Activated CD4-positive, alpha-beta T cell treated with anti-CD3 and anti-CD28 coated beads, Interleukin-2, amount 50 U/mL, for 24 hours (primary cell): Measurements from ENCODE around the gene FOCAD.
A peak's percentile ranks its signal among the peaks of the same experiment; 100 is the strongest.

Experiments used
- DNase-seq, 2 donors: peaks; one replicate each; pipeline ENCODE4 v3.0.0-alpha.2; 2020; ENCODE audit warnings: low read depth in 1 of 2, low spot score in 1 of 2

The FOCAD gene

DNA sequence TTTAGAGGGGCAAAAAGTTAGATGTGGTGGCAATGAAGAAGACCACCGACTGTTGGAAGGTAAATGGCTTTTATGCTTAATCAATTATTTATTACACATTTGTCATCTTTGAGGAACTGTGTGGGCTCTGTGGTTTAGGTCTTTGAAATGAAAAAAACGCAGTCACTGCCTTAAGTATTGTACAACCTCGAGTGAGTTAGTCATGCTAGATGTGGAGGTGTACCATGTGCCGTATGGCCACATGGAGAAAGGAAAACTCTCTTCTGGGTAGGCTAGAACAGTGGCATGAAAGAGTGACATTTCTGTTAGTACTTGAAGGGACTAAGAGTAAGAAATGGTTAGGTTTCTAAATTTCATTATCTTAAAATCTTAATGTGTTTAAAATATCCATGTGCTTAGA is 181.3 kb downstream of the FOCAD start:
- DNase-seq: no peak

DNA sequence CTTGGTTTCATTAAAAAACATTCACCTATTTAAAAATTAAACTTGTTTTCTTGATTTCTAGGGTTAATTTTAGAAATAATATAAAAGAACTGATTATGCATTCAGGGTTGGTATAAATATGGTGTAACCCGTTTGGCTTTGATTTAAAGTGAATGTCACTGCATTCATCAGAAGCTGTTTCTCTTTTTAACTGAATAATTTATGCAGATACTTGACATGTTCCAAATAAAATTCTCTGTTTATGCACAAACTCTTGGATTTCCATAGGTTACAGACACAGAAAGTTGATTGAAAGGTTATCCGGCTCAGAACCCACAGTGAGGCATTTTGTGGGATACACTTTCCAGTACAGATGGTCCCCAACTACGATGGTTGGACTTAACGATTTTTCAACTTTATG is 186.1 kb downstream of the FOCAD start:
- DNase-seq: no peak

DNA sequence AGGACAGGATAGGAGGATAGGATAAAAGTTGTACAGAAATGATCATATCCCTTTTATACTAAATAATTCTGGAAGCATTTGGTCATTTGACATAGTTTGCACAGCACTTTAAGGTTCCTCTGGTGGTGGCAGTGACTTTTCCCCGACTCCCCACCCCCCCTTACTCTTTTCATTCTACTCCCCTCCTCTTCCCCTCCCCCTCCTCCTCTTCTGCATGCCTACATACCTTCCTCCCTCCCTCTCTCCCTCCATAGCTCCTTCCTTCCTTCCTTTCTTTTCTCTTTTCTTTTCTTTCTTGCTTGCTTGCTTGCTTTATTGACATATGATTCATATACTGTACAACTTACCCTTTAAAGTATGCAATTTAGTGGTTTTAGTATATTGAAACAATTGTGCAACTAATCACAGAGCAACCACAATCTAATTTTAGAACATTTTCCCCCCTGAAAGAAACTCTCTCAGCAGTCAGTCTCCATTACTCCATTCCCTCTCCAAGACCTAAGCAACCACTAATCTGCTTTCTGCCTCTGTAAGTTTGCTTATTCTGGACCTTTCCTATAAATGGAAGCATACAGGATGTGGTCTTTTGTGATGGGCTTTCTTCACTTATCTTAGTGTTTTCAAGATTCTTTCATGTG is 188.4 kb downstream of the FOCAD start:
- DNase-seq: no peak

DNA sequence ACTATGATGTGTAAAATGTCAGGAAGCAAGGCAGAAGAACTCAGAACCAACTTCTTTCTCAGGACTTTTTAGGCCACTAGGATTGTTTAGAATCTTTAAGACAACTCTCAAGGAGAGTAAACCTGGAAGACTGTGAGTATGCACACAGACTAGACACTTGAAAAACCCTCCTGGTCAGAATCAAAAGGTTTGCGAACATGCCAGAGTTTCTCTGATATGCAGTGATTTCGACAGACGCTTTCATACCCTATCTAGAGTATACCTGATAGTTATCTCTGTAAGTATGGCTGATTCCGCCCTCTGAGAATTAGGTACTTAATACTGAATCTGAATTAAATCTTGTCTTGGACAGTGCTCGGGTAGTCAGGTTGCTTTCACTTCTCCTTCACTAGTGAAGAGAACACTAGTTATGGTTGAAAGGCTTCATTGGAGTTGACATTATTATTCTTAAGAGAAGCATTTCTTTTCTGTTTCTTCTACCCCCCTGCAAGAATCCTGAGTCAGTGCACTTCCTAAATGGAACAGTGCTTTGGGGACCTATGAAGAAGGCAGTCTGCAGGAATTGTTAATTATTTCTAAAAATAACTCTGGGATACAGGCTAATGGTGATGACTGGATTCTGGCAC is 189.3 kb downstream of the FOCAD start:
- DNase-seq: no peak

DNA sequence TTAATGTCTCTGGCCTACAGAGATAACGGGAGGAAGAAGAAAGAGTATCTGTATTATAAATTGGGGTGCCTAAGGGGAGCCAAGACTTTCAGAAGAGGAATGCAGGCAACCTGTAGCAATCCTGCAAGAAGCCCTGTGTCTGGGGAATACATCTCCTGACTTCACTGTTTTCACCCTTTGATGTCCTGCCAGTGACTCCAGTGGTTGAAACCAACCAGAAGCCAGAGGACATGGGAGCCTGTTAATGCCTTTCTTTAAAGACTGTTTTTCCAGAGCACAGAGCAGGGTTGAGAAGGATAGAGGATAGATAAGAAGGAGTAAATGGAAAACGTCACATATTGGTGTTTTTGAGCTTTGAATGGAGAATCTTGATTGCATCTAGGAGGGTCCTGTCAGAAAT is 196.2 kb downstream of the FOCAD start:
- no peak for DNase-seq

DNA sequence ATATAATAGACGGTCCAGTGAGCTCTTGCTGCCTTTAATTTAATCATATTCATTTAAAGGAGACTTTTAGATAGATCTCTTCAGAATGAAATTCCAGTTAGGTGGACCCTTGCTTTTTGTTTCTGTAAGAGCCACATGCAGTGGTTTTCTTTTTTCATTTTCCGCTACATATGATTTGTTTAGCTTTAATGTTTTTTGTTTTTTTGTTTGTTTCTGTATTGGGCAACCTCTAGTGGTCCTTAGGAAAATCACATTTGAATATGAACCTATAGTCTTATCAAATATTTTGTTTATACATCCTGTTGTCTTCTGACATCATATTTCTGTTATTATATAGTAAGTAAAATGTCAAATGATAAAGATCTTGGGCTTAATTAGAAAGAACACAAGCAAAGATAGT is 196.6 kb downstream of the FOCAD start:
- no peak for DNase-seq

DNA sequence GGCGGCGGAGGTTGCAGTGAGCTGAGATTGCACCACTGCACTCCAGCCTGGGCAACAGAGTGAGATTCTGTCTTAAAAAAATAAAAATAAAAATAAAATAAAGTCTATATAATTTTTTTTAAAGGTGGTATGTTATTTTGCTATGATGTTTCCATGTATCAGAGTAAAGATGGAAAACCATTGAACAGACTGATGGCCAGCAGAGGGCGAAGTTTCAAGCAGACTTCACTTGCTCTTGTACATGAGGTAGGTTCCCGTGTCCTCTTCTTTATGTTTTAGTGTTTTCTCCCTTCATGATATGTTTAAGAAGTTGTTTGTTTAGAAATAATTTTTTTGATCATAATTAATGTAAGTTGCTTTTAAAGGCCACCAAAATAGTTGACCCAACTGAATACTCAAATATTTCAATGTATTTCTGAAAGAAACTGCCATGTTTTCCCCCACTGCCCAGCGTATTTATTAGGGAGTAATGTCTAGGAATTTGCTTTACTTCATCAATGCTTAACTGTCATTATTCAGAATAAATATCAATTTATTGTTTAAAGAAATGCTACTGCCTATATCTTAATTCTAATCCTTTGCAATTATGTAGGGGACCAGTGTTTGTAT is 201.0 kb downstream of the FOCAD start:
- DNase-seq: peak; percentile 12 to 45

DNA sequence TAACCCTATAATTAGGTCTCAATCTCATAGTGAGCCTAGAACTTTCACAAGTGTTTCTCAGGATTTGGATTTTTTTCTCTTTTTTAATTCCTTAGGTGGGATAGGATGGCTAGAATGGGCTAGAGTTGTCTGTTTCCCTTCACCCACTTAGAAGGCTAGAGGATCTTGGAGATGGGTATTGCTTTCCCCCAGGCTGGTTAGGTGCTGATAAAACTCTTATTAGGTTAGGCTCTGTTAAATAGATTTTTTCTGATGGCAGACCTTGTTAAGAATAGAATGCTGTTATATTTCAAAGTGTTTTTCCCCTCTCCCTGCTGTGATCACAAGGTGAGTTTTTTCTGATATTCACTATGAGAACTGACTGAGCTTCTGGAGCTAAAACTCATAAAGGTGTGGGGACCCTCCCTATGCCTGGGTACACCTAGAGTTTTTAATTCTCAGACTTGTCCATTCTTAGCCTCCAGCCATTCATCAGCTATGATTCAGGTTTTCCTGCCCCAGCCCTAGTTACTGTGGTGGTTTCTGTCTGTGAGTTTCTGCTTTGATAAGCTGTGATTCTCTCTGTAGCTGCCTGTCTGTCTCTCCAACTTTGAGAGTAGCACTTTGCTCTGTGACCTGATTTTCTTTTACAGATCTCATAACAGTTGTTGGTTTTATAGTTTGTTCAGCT is 215.0 kb downstream of the FOCAD start:
- no peak for DNase-seq

DNA sequence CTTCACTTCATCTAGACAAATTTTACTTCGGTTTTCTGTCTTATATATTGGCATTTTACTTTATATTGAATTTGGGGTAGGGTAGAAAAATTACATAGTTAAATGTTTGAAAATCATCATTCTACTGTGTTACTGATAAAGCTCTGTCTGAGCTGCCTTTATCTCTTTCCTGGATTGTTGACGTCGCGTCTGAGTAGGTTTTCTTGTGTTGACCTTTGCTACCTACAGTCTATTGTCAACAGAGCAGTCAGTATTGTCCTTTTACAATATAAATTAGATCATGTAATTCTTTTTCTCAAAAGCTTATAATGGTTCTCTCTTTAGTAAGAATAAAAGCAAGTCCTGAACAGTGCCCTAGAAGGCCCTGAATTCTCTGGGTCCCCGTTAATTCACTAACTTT is 219.2 kb downstream of the FOCAD start:
- DNase-seq: no peak

DNA sequence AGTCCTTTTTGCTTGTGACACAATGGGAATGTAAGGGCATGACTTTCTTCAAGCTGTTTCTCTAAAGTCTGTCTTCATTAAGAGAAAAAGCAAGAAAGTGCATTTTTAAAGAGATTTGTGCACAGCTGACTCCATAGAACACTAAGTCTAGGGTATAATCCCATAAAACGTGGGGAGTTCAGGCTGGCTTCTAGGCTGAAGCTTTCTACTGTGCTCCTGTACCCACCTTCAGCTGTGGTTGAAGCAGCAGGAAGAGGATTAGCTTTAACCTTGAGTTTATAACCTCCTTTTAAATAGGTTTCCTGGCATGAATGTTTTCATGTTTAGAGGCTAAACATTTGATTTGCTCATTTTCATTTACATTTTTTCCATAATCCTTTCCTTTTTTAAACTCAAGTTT is 220.9 kb downstream of the FOCAD start:
- DNase-seq: no peak

DNA sequence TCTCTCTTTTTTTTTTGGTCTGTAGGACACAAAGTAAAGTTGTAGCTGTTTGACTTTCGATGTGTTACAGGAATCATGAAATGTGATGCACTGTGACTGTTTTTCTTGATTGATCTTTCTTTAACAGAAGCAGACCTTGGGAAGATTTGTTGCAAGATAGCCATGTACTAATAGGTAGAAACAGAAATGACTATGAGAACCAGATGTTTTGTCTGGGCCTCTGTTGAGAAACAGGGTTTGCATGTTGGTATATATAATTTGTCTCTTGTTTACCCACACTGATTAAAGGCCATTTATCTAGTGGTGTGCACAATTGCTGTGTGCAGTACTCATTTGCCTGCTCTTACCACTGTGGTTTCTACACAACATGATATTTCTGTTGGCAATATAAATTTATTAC is 222.3 kb downstream of the FOCAD start:
- DNase-seq: no peak

DNA sequence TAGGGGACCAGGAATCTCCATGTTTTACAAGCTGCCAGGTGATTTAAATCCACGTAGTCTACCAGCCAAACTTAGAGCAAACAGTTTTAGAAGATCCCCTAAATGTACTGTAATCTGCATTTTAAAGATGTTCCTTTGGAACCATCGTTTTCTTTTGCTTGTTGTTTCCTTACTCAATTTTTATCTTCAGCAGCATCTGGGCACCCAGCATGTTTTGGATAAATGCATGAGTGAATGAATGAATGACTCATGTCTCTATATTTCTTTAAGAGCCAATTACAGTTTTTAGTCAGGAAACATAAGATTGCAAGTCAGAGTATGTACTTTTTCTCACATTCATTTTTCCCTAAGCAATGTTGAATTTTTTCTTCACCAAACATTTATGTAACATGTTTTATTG is 224.4 kb downstream of the FOCAD start:
- DNase-seq: no peak

DNA sequence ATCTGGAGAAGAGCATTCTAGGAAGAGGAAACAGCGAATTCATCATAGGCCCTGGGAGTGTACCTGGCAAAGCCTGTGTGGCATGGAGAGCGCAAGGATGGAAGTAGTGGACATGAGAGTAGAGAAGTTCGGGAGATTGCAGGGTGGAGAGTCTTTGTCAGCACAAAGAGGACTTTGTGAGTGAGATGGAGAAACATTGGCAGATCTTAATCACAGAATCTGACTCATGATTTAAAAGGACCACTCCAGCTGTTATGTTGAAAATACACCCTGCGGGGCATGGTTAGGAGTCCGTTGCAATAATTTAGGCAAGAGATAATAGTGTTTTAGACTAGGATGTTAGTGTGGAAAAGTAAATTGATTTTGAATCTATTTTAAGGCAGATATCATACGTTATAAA is 230.5 kb downstream of the FOCAD start:
- DNase-seq: no peak

DNA sequence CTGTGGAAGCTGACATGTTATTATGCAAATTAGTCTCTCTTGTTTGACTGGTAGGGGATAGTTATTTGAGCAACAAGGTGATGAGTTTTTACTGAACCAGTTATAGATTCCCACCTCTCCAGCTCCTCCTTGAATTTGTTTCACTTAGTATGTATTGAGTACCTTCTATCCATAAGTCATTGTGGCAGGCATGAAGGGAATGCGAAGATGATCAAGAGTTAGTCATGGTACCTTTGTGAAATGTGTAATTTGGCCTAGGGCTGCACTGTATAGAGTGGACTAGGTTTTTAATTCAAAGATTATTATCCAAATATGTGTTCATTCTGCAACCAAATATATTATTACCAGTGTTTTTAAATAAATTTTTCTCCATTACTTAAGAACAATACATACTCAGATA is 237.3 kb downstream of the FOCAD start:
- DNase-seq: no peak

DNA sequence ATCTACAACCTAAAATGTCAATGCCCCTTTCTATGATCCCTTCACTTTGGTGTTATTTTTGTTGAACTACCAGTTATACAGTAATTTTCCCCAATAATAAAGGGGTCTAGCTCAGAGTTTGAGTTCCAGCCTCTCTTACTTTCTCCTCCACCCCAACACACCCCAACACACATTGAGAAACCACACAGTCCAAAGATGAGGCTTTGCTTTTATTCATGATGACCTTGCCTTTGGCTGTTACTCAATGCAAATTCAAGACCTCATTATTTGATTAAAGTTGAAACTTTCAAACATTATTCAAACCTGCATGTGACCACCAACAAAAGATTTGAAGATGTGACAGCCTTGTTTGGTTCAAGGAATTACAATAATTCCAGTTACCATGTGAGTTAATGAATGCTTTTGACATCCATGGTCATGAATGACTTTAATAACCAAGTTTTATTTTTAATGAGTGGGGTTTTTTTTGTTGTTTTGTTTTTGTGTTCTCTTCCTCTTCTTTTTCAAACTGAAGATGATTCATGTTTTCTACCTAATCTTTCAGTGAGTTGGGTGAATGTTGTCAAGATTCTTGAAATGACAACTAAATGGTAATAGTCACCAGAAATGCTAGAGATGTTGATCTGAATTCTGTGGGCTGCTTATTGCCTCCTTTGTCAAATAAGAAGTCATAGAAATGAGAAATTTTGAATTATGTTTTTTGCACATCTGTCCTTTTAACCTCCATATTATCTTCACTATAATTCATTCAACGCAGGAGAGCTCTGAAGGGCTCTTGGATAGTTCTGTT is 241.4 kb downstream of the FOCAD start:
- no peak for DNase-seq

DNA sequence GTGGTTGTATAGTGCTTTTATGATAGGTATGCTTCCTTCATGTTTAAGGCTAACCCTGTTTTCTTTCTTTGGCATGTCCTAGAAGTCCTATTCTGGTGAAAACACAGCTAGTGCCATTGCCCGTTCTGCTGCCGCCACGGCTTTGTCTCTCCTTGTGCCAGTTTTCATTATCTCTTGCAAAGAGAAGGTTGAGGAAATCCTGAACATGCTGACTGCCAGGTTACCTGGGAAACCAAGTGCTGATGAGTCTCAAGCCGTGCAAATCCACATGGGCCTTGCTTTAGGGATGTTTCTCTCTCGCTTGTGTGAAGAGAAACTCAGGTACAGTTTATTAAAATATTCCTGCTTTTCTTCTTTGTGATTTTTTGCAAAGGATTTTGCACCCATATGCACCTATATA is 245.2 kb downstream of the FOCAD start:
- DNase-seq: no peak

DNA sequence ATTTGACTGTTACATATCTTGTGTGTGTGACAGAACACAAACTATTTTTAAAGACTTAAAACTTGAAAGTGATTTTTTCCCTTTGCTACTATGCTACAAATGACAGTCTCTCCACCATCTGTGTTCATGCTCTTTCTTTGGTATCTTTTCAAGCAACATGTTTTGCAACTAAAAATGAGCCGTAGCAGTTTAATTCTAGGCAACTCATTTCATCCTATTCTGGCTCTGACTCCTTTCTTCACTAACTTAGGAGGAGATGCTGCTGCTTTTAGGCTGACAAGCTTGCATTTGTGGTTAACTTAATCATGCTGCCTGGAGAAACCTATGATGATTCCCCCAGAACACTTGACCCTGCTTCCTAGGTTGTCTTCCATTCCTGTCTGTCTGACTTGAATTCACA is 246.8 kb downstream of the FOCAD start:
- no peak for DNase-seq

DNA sequence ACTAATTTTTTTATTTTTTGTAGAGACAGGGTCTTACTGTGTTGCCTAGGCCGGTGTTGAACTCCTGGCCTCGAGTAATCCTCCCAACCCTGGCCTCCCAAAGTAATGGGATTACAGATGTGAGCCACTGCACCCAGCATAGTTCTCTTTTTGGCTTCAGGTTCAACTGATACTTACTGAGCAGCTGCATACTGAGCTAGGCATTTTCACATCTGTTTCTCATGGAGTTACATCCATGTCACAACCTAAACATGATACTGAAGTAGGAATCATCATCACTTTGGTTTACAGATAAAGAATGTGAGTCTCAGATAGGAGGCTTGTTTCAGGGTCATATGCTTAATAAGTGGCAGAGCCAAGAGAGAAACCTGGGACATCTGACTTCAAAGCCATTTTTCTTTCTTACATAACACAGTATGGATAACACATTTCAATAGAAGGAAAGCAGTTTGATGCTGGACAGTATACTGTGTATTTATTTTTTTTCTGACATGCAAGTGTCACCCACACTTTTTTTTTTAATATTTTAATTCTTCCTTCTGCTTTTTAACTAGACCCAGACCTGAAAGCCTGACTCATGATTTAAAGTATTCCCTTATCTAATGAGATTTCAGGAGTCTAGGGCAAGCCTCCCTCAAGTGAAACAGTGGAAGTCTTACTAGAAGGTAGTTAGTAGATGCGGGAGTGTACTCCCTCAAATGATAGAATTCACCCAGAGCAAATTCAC is 256.6 kb downstream of the FOCAD start:
- DNase-seq: no peak

DNA sequence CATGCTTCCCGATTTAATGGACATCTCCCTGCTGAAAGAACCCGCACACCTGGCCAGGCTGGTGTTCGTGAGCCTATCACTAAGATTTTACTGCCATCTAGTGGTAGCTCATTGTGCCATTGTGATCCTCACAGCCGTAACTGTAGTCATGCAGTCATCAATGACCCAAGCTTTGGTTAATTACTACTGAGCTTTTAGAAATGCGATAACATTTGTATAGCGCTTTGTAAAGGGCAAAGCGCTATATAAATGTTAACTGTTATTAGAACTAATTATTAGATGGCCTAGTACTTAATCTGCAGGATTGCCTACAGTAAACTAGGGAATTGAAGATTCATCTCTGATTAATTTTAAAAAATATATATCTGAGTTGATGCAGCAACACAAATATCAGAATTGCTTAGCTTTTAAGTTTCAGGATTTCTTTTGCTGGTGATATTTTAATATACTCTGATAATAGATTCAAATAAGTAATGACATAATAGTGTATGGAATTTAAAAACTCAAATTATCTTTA is 257.2 kb downstream of the FOCAD start:
- peak; percentile 8 to 63 for DNase-seq

DNA sequence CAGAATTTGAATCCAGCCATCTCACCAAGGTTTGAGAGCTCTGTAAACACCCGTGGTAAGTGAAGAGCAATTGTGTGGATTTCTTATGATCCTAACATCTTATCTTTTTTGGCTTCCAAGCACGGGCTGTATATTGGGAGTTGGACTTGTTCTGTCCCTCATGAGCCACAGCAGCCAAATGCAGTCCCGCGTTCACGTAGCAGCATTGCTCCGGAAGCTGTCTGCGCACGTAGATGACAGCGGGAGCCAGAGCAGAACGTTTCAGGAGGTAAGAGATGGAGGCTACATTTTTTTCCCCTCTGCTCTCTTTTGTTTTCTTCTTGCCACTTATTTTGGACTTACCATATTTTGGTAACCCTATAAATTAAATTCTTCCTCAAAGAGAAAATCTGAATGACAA is 260.4 kb downstream of the FOCAD start:
- no peak for DNase-seq

DNA sequence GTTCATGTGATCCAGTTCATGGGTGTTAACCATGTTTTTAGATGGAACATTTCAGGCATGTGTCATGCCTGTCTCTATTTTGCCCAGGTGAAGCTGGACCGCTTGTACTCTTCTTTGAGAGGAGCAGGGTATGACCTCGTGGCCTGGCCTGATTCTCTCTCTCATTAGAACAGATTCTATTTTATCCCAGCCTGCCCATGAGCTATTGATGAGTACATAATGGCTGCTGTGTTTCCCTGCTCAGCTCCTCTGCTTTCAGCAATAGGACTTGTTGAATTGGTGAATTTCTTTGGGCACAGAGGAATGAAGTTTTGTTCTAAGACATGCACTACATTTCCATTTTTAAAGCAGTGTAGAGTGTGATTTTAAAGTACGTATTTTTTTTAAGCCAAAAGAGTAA is 261.2 kb downstream of the FOCAD start:
- no peak for DNase-seq
